Sigmoid colon (tissue), 7 donors: ENCODE results near the gene NUP62. TPM values are rescaled to one million over a fixed set of nuclear protein-coding genes. Genes with fewer than 3 reads are reported as not detected.

ENCODE experiments used
- DNase-seq: peaks from one replicate; pipeline ENCODE4 v3.0.0-alpha.2; 2019
- H3K27ac ChIP-seq, 4 donors: fragments of 200-600 bp; sonication (generic); one replicate each; pipeline ENCODE4 v1.5.1; 2016 to 2019; ENCODE audit warnings: mild to moderate bottlenecking in 1 of 4
- H3K27me3 ChIP-seq, 3 donors: fragments of 200-600 bp; sonication (generic); one replicate each; pipeline ENCODE4 v1.5.1; 2019; ENCODE audit warnings: mild to moderate bottlenecking in 1 of 3
- H3K36me3 ChIP-seq, 4 donors: fragments of 200-600 bp; sonication (generic); one replicate each; pipeline ENCODE4 v1.5.1; 2016 to 2019
- H3K4me1 ChIP-seq, 4 donors: fragments of 200-600 bp; sonication (generic); one replicate each; pipeline ENCODE4 v1.5.1; 2017 to 2019
- H3K4me3 ChIP-seq, 4 donors: fragments of 200-600 bp; sonication (generic); one replicate each; pipeline ENCODE4 v1.5.1; 2017 to 2019; ENCODE audit warnings: mild to moderate bottlenecking in 2 of 4, moderate library complexity in 1 of 4
- H3K9me3 ChIP-seq, 4 donors: fragments of 200-600 bp in 3 of 4; sonication (generic) in 3 of 4; one replicate each; pipeline versions ENCODE4 v1.5.1 to v1.6.1; 2013 to 2019
- CTCF ChIP-seq, 4 experiments: fragments of 450-650 bp in 3 of 4; fragments of 200-600 bp in 1 of 4; IDR thresholded peaks; one replicate each; pipeline ENCODE4 v1.5.1; 2016 to 2019; ENCODE audit warnings: antibody characterized with exemption in 4 of 4, mild to moderate bottlenecking in 3 of 4, moderate library complexity in 2 of 4
- EP300 ChIP-seq, 4 donors: sonication (generic); formaldehyde crosslinking; IDR thresholded peaks; one replicate each; pipeline ENCODE4 v1.6.1; 2017; ENCODE audit warnings: antibody characterized with exemption in 4 of 4
- POLR2A ChIP-seq, 2 donors: fragments of 450-650 bp; IDR thresholded peaks; one replicate each; pipeline ENCODE4 v1.6.1; 2016; ENCODE audit warnings: antibody characterized with exemption in 2 of 2, mild to moderate bottlenecking in 2 of 2, moderate library complexity in 2 of 2
- POLR2AphosphoS5 ChIP-seq, 4 donors: sonication (generic); formaldehyde crosslinking; IDR thresholded peaks; one replicate each; pipeline ENCODE4 v1.6.1; 2017; ENCODE audit warnings: antibody characterized with exemption in 4 of 4
- WGBS, 2 donors: extraction: QIAGEN DNeasy Blood & Tissue Kit; methylation state at CpG; one replicate each; pipeline ENCODE4 v1.1.7; 2013; 5-methylcytosine and 5-hydroxymethylcytosine counted together
- intact Hi-C: fragments of 100-400 bp; cut with DNase I; formaldehyde crosslinking; loops from one replicate; pipeline ENCODE4 v1.15.1; 2023
- polyA plus RNA-seq, 3 donors: library from polyadenylated mRNA; stranded (reverse); fragments of 200-250 nt; gene quantifications; one replicate each; pipeline ENCODE4 v1.2.3, GENCODE V29; 2013
- total RNA-seq, 4 donors: library from RNA; depleted of rRNA; stranded (reverse); fragments of >200 nt; gene quantifications; one replicate each; pipeline ENCODE4 v1.1.0, GENCODE V29; 2016
- donor health status: healthy with polysubstance abuse.
- donor health status: Bipolar disorder and iron deficiency.
- donor health status: healthy.

The NUP62 gene
- total and polyA plus RNA-seq, 7 donors, result 10.2 to 42.6 (median 25.7) TPM

- intact Hi-C loops, result no loop called here
- Histone ChIP-seq H3K9me3 (no peaks in the 10 kb centered on the region), H3K4me3 (no peak overlapping the region), H3K4me1 (peaks cover 0 to 12% (median 5%) of the 10 kb centered on the region in 4 donors), H3K36me3 (peaks cover 0 to 36% (median 3%) of the 10 kb centered on the region in 4 donors), H3K27ac (no peak overlapping the region), H3K27me3 (no peaks in the 10 kb centered on the region)
- 97% methylated on average over 6 of the region's 6 CpGs for WGBS, 2 donors
- DNase-seq, result no peak
- TF ChIP-seq POLR2A (IDR thresholded peaks at IDR 0.05) (no peak), EP300 (IDR thresholded peaks at IDR 0.05) (no peak), POLR2AphosphoS5 (IDR thresholded peaks at IDR 0.05) (no peak), CTCF (IDR thresholded peaks at IDR 0.05) (no peak)
These were observed 14.0 kb downstream of the NUP62 start for GRCh38 chr19:49915271-49915670.

- intact Hi-C loops, result no loop called here
- TF ChIP-seq POLR2A (IDR thresholded peaks at IDR 0.05), result no peak
- TF ChIP-seq POLR2AphosphoS5 (IDR thresholded peaks at IDR 0.05), result no peak
- TF ChIP-seq EP300 (IDR thresholded peaks at IDR 0.05), result no peak
- TF ChIP-seq CTCF (IDR thresholded peaks at IDR 0.05), result no peak
- Histone ChIP-seq H3K27ac (no peak overlapping the region), H3K4me1 (peaks cover 0 to 12% (median 5%) of the 10 kb centered on the region in 4 donors), H3K4me3 (no peak overlapping the region), H3K27me3 (no peaks in the 10 kb centered on the region), H3K36me3 (peaks cover 0 to 45% (median 11%) of the 10 kb centered on the region in 4 donors), H3K9me3 (no peaks in the 10 kb centered on the region)
- 90 to 94% methylated on average over 10 of the region's 10 CpGs for WGBS, 2 donors
- no peak for DNase-seq
These were observed 15.6 kb downstream of the NUP62 start for GRCh38 chr19:49913720-49914119.

GRCh38 chr19:49912965-49913685 is 16.2 kb downstream of the NUP62 start:
- H3K36me3 ChIP-seq, result peaks cover 5 to 47% (median 17%) of the 10 kb centered on the region in 4 donors

DNA sequence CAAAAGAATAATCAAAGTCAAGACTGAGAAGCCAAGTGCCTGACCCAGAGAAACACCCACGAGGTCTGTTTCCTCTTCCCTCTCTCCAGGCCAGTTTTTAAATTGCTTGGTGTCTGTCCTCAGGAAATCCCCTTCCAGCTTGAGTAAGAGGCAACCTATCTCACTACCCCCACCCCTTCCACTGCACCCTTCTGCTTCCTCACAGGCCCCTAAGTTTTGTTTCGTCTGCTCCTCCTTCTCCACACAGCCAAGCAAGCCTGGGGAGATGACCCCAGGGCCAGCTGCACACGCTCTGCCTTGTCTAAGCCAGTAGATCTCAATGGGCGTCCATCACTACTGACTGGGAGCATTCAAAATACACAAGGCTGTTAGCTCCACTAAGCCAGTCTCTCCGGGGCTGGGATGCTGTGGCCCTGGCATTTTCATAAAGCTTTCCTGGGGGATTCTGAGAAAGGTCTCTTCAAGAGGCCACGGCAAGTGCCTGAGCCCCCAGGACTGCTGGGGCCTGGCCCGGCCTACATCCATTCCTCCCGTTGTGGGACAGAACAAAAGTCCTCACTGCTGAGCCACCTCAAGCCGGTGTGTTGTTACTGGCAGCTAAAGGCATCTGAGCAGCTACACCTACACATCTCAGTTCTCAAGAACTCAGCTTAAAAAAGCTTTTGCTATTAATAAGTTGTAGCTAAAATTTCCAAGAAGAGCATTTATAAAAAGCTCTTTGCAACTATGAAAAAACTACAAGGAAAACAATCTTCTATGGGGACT is 17.7 kb downstream of the NUP62 start:
- TF ChIP-seq CTCF (IDR thresholded peaks at IDR 0.05), result no peak
- no peak for TF ChIP-seq POLR2AphosphoS5 (IDR thresholded peaks at IDR 0.05)
- TF ChIP-seq POLR2A (IDR thresholded peaks at IDR 0.05), result no peak
- TF ChIP-seq EP300 (IDR thresholded peaks at IDR 0.05), result no peak

More at GRCh38 chr19:49912965-49913685, 16.2 kb downstream of the NUP62 start:
- no peak overlapping the region for H3K4me3 ChIP-seq
- WGBS, 2 donors, result 87 to 89% methylated on average over 21 of the region's 21 CpGs
- H3K27me3 ChIP-seq, result no peaks in the 10 kb centered on the region
- H3K27ac ChIP-seq, result no peak overlapping the region
- peaks cover 0 to 12% (median 5%) of the 10 kb centered on the region in 4 donors for H3K4me1 ChIP-seq
- TF ChIP-seq EP300 (IDR thresholded peaks at IDR 0.05), result no peak
- no peak for TF ChIP-seq POLR2A (IDR thresholded peaks at IDR 0.05)
- no peak for TF ChIP-seq CTCF (IDR thresholded peaks at IDR 0.05)
- TF ChIP-seq POLR2AphosphoS5 (IDR thresholded peaks at IDR 0.05), result no peak
- intact Hi-C loops, result no loop called here
- no peak for DNase-seq
- no peaks in the 10 kb centered on the region for H3K9me3 ChIP-seq

More for the DNA sequence above, 17.7 kb downstream of the NUP62 start:
- peaks cover 0 to 12% (median 5%) of the 10 kb centered on the region in 4 donors for H3K4me1 ChIP-seq
- H3K27ac ChIP-seq, result peak overlapping the region in 2 of 4 donors; percentile 27 to 33
- intact Hi-C loops, result no loop called here
- H3K4me3 ChIP-seq, result no peak overlapping the region
- H3K9me3 ChIP-seq, result no peaks in the 10 kb centered on the region
- no peaks in the 10 kb centered on the region for H3K27me3 ChIP-seq
- WGBS, 2 donors, result 66 to 76% methylated on average over 9 of the region's 9 CpGs
- no peak for DNase-seq
- H3K36me3 ChIP-seq, result peaks cover 11 to 50% (median 20%) of the 10 kb centered on the region in 4 donors
